DOHH2 (cell line): ENCODE measurements around the gene PSMC2.

Source experiments
- CTCF ChIP-seq: fragments of 200-600 bp; sonication (generic); IDR thresholded peaks from one replicate; pipeline ENCODE4 v1.5.1; 2014; ENCODE audit warnings: antibody characterized with exemption, mild to moderate bottlenecking, low read depth, low read length; ENCODE audit not compliant: poor library complexity, severe bottlenecking
- EZH2phosphoT487 ChIP-seq: fragments of 200-600 bp; sonication (generic); IDR thresholded peaks from 2 replicates; pipeline ENCODE4 v1.6.1; 2017; ENCODE audit warnings: borderline replicate concordance, mild to moderate bottlenecking, antibody characterized with exemption, low read length, moderate library complexity, mixed read lengths

GRCh38 chr7:103346396-103346795 lies 1.0 kb upstream of the PSMC2 start:
- TF ChIP-seq EZH2phosphoT487: no peak
- no peak for TF ChIP-seq CTCF
